ENCODE results near the gene NSG1. TPM values are rescaled to one million over a fixed set of nuclear protein-coding genes. Genes with fewer than 3 reads are reported as not detected.

The NSG1 gene
- total and polyA plus RNA-seq, 2 of the 8 experiments (the other 6 are each of a cell fraction or from before 2014, with no cell fraction given), result 35.7 to 61.4 TPM

DNA sequence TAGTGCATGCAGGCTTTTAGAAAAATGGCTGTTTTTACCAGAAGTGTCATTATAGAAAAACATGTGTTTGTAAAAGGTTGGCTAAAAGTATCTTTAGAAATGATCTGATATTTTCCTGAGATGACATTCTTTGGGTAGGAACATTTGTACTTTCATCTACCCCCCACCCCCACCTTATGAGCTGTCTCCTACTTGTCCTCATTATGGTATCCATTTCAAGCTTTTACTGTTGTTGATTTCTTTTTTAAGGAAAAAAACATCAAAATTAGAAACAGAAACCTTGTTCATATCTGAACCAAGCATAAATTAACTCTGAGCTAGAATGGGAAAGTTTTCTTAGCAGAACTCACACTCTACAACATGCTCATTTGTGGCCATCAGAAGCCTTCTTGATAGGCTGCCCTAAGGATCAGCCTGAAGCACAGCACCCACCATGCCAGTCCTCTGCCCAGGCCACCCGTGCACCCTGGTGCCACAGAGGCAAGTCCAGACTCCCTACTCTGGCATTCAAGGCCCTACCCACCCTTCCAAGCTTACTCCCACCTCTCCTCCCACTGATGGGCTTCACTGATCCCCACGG, 49.4 kb downstream of the NSG1 start:
- Histone ChIP-seq H3K27me3 (replicated peaks in 1 of 4; ENCODE audit: control insufficient read depth in 3 of 4, extremely low read depth in 1 of 4, insufficient read depth in 3 of 4, low read length in 3 of 4) (no peaks in the 10 kb centered on the region), H4K91ac (replicated peaks; ENCODE audit: insufficient read length, low read length) (no peak overlapping the region), H2BK120ac (replicated peaks; ENCODE audit: low read depth, low read length) (no peak overlapping the region), H3K4me1 (replicated peaks in 1 of 4; ENCODE audit: control insufficient read depth in 3 of 4, insufficient read depth in 4 of 4, low read length in 3 of 4) (no peaks in the 10 kb centered on the region), H3K36me3 (ENCODE audit: control insufficient read depth in 2 of 4, insufficient read depth in 4 of 4, low read length in 3 of 4) (no peaks in the 10 kb centered on the region), H4K8ac (ENCODE audit: extremely low read depth, insufficient read depth, low read length) (no peak overlapping the region), H3K56ac (replicated peaks; ENCODE audit: insufficient read length, low read depth, low read length) (no peak overlapping the region), H4K20me1 (replicated peaks in 1 of 2; ENCODE audit: control insufficient read depth in 1 of 2, insufficient read depth in 2 of 2, low read length in 2 of 2) (no peaks in the 10 kb centered on the region), H3K4ac (replicated peaks; ENCODE audit: insufficient read length, low read depth, low read length) (no peak overlapping the region), H3K9me3 (ENCODE audit: insufficient read depth in 2 of 2, low read depth in 1 of 2, low read length in 1 of 2) (no peaks in the 10 kb centered on the region), H3K4me2 (ENCODE audit: insufficient read depth in 1 of 2, low read depth in 2 of 2, low read length in 2 of 2) (no peak overlapping the region), H3K27ac (ENCODE audit: low read depth, low read length) (no peak overlapping the region), H4K5ac (ENCODE audit: insufficient read length, low read depth, low read length) (no peak overlapping the region), H2BK12ac (ENCODE audit: low read depth, low read length) (no peak overlapping the region), H2BK15ac (ENCODE audit: low read length) (no peak overlapping the region), H3K9ac (replicated peaks in 1 of 4; ENCODE audit: extremely low read depth in 1 of 4, low read depth in 3 of 4, low read length in 3 of 4) (no peak overlapping the region), H3K23ac (ENCODE audit: insufficient read length) (no peak overlapping the region), H3K79me2 (ENCODE audit: control insufficient read depth in 1 of 2, insufficient read depth in 2 of 2, low read length in 2 of 2) (no peaks in the 10 kb centered on the region), H2BK5ac (ENCODE audit: low read depth, low read length) (no peak overlapping the region), H3K18ac (ENCODE audit: extremely low read depth, low read length) (no peak overlapping the region), H3K4me3 (ENCODE audit: extremely low read depth in 1 of 4, insufficient read depth in 2 of 4, low read depth in 3 of 4, low read length in 4 of 4) (no peak overlapping the region), H3K14ac (ENCODE audit: insufficient read length) (no peak overlapping the region), H2AFZ (ENCODE audit: low read length) (no peak overlapping the region), H2AK5ac (ENCODE audit: low read depth, low read length) (no peak overlapping the region), H2BK20ac (ENCODE audit: low read length) (no peak overlapping the region), H3K79me1 (ENCODE audit: low read depth, low read length) (no peaks in the 10 kb centered on the region), H3K23me2 (ENCODE audit: low read depth, low read length) (no peaks in the 10 kb centered on the region; the same call in 1 of the 2 replicates)
- FAIRE-seq (no peak), DNase-seq (ENCODE audit: low read depth in 1 of 2, low spot score in 2 of 2) (no peak)
- WGBS, 2 experiments (ENCODE audit: extremely low coverage in 1 of 2, insufficient coverage in 1 of 2, insufficient read length in 1 of 2, insufficient replicate concordance in 2 of 2, low coverage in 1 of 2, low lambda C conversion rate in 2 of 2, missing lambda C conversion rate in 1 of 2), result 89% methylated on average over 2 of the region's 2 CpGs; no CpG with 5 or more reads in 1 of the 2 experiments
- CTCF ChIA-PET (ENCODE audit: partially characterized antibody), result interaction anchor here (0.6 to 0.9 kb wide), 2 partner anchors 11 to 977 kb away, joined by 3 to 4 read pairs; no protein-coding TSS in a partner anchor
- POLR2A ChIA-PET (ENCODE audit: partially characterized antibody), result interaction anchor here (1.5 kb wide), 1 partner anchor 9 kb away, joined by 5 read pairs; no protein-coding TSS in a partner anchor
- TF ChIP-seq BCL11A (IDR thresholded peaks at IDR 0.05; ENCODE audit: low read depth in 2 of 2, low read length in 2 of 2), result no peak
- no peak for TF ChIP-seq ASH2L (IDR thresholded peaks at IDR 0.05; ENCODE audit: low read length)
- TF ChIP-seq RNF2 (IDR thresholded peaks at IDR 0.05; ENCODE audit: borderline replicate concordance, low read depth, low read length, missing control alignments, poor library complexity, severe bottlenecking), result no peak
- no peak for TF ChIP-seq CREB1 (IDR thresholded peaks at IDR 0.05)
- TF ChIP-seq CTBP2 (IDR thresholded peaks at IDR 0.05; ENCODE audit: borderline replicate concordance, insufficient read depth, insufficient read length, low read length), result no peak
- TF ChIP-seq FOSL1 (IDR thresholded peaks at IDR 0.05; ENCODE audit: insufficient read depth, low read depth, low read length), result no peak
- no peak for TF ChIP-seq CBX5 (IDR thresholded peaks at IDR 0.05; ENCODE audit: low read depth, low read length)
- no peak for TF ChIP-seq CHD1 (IDR thresholded peaks at IDR 0.05; ENCODE audit: low read depth, low read length)
- TF ChIP-seq SUZ12 (IDR thresholded peaks at IDR 0.05; ENCODE audit: low read length), result no peak
- no peak for TF ChIP-seq POLR2A (IDR thresholded peaks at IDR 0.05; ENCODE audit: control extremely low read depth in 1 of 2, low read depth in 2 of 2, low read length in 2 of 2)
- no peak for TF ChIP-seq HDAC6 (IDR thresholded peaks at IDR 0.05; ENCODE audit: low read depth, low read length)

Measured in H1 (cell line).